HL-60 (cell line): ENCODE results near the gene NCAPG2.

Experiments
- CTCF ChIP-seq: IDR thresholded peaks from one replicate; pipeline ENCODE4 v1.5.1; 2011; ENCODE audit warnings: low read length, control low read depth, inconsistent platforms; ENCODE audit not compliant: insufficient read depth
- GABPA ChIP-seq: IDR thresholded peaks from 2 replicates; pipeline ENCODE4 v1.6.1; 2012; ENCODE audit warnings: low read depth
- POLR2AphosphoS5 ChIP-seq: IDR thresholded peaks from 2 replicates; pipeline ENCODE4 v1.6.1; 2012; ENCODE audit warnings: low read depth
- TF ChIP-seq, protein P1 (sequence below): IDR thresholded peaks from 2 replicates; pipeline ENCODE4 v1.6.1; 2012; ENCODE audit warnings: low read depth; ENCODE audit not compliant: insufficient replicate concordance

GRCh38 chr7:158606129-158606528, 98.5 kb downstream of the NCAPG2 start:
- no peak for TF ChIP-seq CTCF
- TF ChIP-seq GABPA = no peak
- TF ChIP-seq POLR2AphosphoS5 = no peak
- TF ChIP-seq, protein P1, sequence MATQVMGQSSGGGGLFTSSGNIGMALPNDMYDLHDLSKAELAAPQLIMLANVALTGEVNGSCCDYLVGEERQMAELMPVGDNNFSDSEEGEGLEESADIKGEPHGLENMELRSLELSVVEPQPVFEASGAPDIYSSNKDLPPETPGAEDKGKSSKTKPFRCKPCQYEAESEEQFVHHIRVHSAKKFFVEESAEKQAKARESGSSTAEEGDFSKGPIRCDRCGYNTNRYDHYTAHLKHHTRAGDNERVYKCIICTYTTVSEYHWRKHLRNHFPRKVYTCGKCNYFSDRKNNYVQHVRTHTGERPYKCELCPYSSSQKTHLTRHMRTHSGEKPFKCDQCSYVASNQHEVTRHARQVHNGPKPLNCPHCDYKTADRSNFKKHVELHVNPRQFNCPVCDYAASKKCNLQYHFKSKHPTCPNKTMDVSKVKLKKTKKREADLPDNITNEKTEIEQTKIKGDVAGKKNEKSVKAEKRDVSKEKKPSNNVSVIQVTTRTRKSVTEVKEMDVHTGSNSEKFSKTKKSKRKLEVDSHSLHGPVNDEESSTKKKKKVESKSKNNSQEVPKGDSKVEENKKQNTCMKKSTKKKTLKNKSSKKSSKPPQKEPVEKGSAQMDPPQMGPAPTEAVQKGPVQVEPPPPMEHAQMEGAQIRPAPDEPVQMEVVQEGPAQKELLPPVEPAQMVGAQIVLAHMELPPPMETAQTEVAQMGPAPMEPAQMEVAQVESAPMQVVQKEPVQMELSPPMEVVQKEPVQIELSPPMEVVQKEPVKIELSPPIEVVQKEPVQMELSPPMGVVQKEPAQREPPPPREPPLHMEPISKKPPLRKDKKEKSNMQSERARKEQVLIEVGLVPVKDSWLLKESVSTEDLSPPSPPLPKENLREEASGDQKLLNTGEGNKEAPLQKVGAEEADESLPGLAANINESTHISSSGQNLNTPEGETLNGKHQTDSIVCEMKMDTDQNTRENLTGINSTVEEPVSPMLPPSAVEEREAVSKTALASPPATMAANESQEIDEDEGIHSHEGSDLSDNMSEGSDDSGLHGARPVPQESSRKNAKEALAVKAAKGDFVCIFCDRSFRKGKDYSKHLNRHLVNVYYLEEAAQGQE = no peak
